Neural cell (in vitro differentiated cells): Measurements from ENCODE around the gene GRM4.

Source experiments
- CTCF ChIP-seq: fragments of 450-650 bp; IDR thresholded peaks from 2 replicates; pipeline ENCODE4 v1.5.1; 2014; ENCODE audit warnings: antibody characterized with exemption, mild to moderate bottlenecking, moderate library complexity; ENCODE audit not compliant: poor library complexity, severe bottlenecking
- EZH2 ChIP-seq: fragments of 200-600, 300-800 bp; shearing (Covaris generic), sonication (generic); IDR thresholded peaks from 2 replicates; pipeline ENCODE4 v1.6.1; 2014; ENCODE audit warnings: antibody characterized with exemption, low read length, borderline replicate concordance, mild to moderate bottlenecking; ENCODE audit not compliant: insufficient read depth, poor library complexity, severe bottlenecking
- REST ChIP-seq: IDR thresholded peaks from 2 replicates; pipeline ENCODE4 v1.6.1; 2012; ENCODE audit warnings: borderline replicate concordance
- SMC3 ChIP-seq: fragments of 450-650 bp; conservative IDR thresholded peaks from 2 replicates; pipeline ENCODE4 v1.6.1; 2014; ENCODE audit warnings: antibody characterized with exemption, mild to moderate bottlenecking, moderate library complexity; ENCODE audit not compliant: poor library complexity

DNA sequence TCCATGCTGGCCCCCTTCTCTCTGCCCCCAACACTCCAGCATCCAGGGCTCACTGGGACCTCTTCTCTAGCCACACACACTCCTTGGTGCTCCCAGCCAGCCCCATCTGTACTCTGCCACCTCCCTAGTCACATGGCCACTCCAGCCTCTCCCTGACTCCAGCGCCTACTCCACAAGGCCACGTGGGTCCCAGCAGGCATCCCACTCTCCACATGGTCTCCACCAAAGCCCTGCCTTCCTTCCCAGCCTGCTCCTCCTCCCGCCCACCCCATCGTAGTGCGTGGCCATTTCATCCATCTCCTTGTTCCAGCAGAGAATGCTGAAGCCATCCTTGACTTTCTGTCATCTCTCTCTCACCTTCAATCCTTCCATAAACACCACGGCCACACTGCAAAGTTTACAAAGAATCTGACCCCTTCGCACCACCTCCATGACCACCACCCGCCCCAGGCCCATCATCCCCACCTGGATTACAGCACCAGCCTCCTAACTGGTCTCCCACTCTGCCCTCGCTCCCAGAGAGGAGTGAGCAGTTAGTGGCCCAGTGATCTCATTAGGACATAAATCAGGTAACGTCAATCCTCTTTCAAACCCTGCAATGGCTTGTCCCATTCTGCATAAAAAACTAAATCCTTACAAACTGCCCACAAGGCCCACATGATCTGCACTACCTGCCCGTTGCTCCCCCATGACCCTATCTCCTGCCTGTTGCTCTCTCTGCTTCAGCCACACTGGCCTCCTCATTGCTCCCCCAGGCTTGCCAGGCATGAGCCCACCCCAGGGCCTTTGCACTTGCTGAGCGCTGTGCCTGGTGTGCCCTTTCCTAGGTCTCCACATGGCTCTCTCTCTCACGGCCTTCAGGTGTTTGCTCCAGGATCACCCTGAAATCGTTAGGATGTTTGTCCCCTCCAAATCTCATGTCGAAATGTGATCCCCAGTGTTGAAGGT is 96.2 kb downstream of the GRM4 start:
- no peak for TF ChIP-seq CTCF
- no peak for TF ChIP-seq SMC3
- TF ChIP-seq EZH2 = no peak
- TF ChIP-seq REST = no peak
